Neuron (in vitro differentiated cells): ENCODE results near the gene CELA2A.
"Not testable (repeated sequence)": the region's sequence is repeated elsewhere in the genome, so short reads cannot be mapped to it uniquely, and the experiment has no call there.

Experiments used
- H2AFZ ChIP-seq: one replicate; pipeline ENCODE4 v1.6.1; 2013; ENCODE audit warnings: low read depth, mild to moderate bottlenecking, inconsistent platforms, low read length, moderate library complexity
- H3K27me3 ChIP-seq: one replicate; pipeline ENCODE4 v1.6.1; 2013; ENCODE audit warnings: low read length; ENCODE audit not compliant: insufficient read depth
- H3K36me3 ChIP-seq: one replicate; pipeline ENCODE4 v1.6.1; 2013; ENCODE audit warnings: low read length; ENCODE audit not compliant: insufficient read depth
- H3K4me1 ChIP-seq: one replicate; pipeline ENCODE4 v1.6.1; 2013; ENCODE audit warnings: low read length; ENCODE audit not compliant: insufficient read depth
- H3K4me3 ChIP-seq: 2 replicates; pipeline ENCODE4 v1.5.1; 2013; ENCODE audit warnings: mild to moderate bottlenecking, low read length, moderate library complexity
- H3K9me3 ChIP-seq: one replicate; pipeline ENCODE4 v1.6.1; 2013; ENCODE audit warnings: low read length

The CELA2A gene

GRCh38 chr1:15428815-15429435, 27.6 kb upstream of the CELA2A start:
- Histone ChIP-seq H3K9me3 (no peaks in the 10 kb centered on the region), H3K4me3 (no peak overlapping the region), H3K27me3 (no peaks in the 10 kb centered on the region), H2AFZ (no peak overlapping the region), H3K36me3 (no peaks in the 10 kb centered on the region), H3K4me1 (no peaks in the 10 kb centered on the region)

GRCh38 chr1:15429701-15430149, 26.8 kb upstream of the CELA2A start:
- Histone ChIP-seq H3K27me3 (no peaks in the 10 kb centered on the region), H3K36me3 (no peaks in the 10 kb centered on the region), H3K9me3 (no peaks in the 10 kb centered on the region), H3K4me3 (no peak overlapping the region), H2AFZ (no peak overlapping the region), H3K4me1 (no peaks in the 10 kb centered on the region)

- Histone ChIP-seq H3K9me3 (no peaks in the 10 kb centered on the region), H3K4me3 (no peak overlapping the region), H3K4me1 (no peaks in the 10 kb centered on the region), H3K27me3 (no peaks in the 10 kb centered on the region), H2AFZ (no peak overlapping the region), H3K36me3 (no peaks in the 10 kb centered on the region)
Observed at GRCh38 chr1:15430787-15431570, 25.6 kb upstream of the CELA2A start.

GRCh38 chr1:15431571-15431948, 25.0 kb upstream of the CELA2A start:
- Histone ChIP-seq H2AFZ (no peak overlapping the region), H3K9me3 (no peaks in the 10 kb centered on the region), H3K4me3 (no peak overlapping the region), H3K27me3 (no peaks in the 10 kb centered on the region), H3K4me1 (no peaks in the 10 kb centered on the region), H3K36me3 (no peaks in the 10 kb centered on the region)

- Histone ChIP-seq H3K4me3 (no peak overlapping the region), H2AFZ (no peak overlapping the region), H3K36me3 (no peaks in the 10 kb centered on the region), H3K9me3 (no peaks in the 10 kb centered on the region), H3K4me1 (no peaks in the 10 kb centered on the region), H3K27me3 (no peaks in the 10 kb centered on the region)
Observed at GRCh38 chr1:15432324-15432723, 24.2 kb upstream of the CELA2A start.

- no peak overlapping the region for H2AFZ ChIP-seq
- H3K9me3 ChIP-seq: no peaks in the 10 kb centered on the region
- no peaks in the 10 kb centered on the region for H3K36me3 ChIP-seq
- no peak overlapping the region for H3K4me3 ChIP-seq
- H3K27me3 ChIP-seq: peaks cover 2% of the 10 kb centered on the region
- no peaks in the 10 kb centered on the region for H3K4me1 ChIP-seq
Observed at GRCh38 chr1:15433471-15433870, 23.1 kb upstream of the CELA2A start.

GRCh38 chr1:15434739-15435138, 21.8 kb upstream of the CELA2A start:
- not testable (repeated sequence) for H3K9me3 ChIP-seq, H3K27me3 ChIP-seq, H3K4me3 ChIP-seq, H2AFZ ChIP-seq, H3K36me3 ChIP-seq, H3K4me1 ChIP-seq

- Histone ChIP-seq H2AFZ (no peak overlapping the region), H3K36me3 (no peaks in the 10 kb centered on the region), H3K9me3 (no peaks in the 10 kb centered on the region), H3K4me1 (no peaks in the 10 kb centered on the region), H3K27me3 (peaks cover 2% of the 10 kb centered on the region), H3K4me3 (no peak overlapping the region)
Observed at GRCh38 chr1:15435239-15436077, 21.1 kb upstream of the CELA2A start.

- no peaks in the 10 kb centered on the region for H3K36me3 ChIP-seq
- no peaks in the 10 kb centered on the region for H3K4me1 ChIP-seq
- peaks cover 2% of the 10 kb centered on the region for H3K27me3 ChIP-seq
- H3K9me3 ChIP-seq: no peaks in the 10 kb centered on the region
- H2AFZ ChIP-seq: no peak overlapping the region
- H3K4me3 ChIP-seq: no peak overlapping the region
Observed at GRCh38 chr1:15436881-15437442, 19.6 kb upstream of the CELA2A start.

GRCh38 chr1:15439325-15439724, 17.2 kb upstream of the CELA2A start:
- no peaks in the 10 kb centered on the region for H3K9me3 ChIP-seq
- H3K36me3 ChIP-seq: no peaks in the 10 kb centered on the region
- peaks cover 2% of the 10 kb centered on the region for H3K27me3 ChIP-seq
- H3K4me3 ChIP-seq: no peak overlapping the region
- no peaks in the 10 kb centered on the region for H3K4me1 ChIP-seq
- H2AFZ ChIP-seq: no peak overlapping the region

GRCh38 chr1:15440357-15440756, 16.2 kb upstream of the CELA2A start:
- Histone ChIP-seq H3K27me3 (peaks cover 2% of the 10 kb centered on the region), H3K9me3 (no peaks in the 10 kb centered on the region), H3K36me3 (no peaks in the 10 kb centered on the region), H3K4me1 (no peaks in the 10 kb centered on the region), H3K4me3 (no peak overlapping the region), H2AFZ (no peak overlapping the region)

- Histone ChIP-seq H3K9me3 (no peaks in the 10 kb centered on the region), H2AFZ (no peak overlapping the region), H3K4me1 (no peaks in the 10 kb centered on the region), H3K36me3 (no peaks in the 10 kb centered on the region), H3K27me3 (peaks cover 2% of the 10 kb centered on the region), H3K4me3 (no peak overlapping the region)
Observed at GRCh38 chr1:15441247-15441646, 15.3 kb upstream of the CELA2A start.

GRCh38 chr1:15442119-15442518, 14.4 kb upstream of the CELA2A start:
- Histone ChIP-seq H3K4me3 (no peak overlapping the region), H2AFZ (no peak overlapping the region), H3K27me3 (peaks cover 2% of the 10 kb centered on the region), H3K4me1 (no peaks in the 10 kb centered on the region), H3K36me3 (no peaks in the 10 kb centered on the region), H3K9me3 (no peaks in the 10 kb centered on the region)
